Cardiac muscle cell (in vitro differentiated cells and primary cell): ENCODE data around the gene ARHGAP45. TPM values are rescaled to one million over a fixed set of nuclear protein-coding genes. Genes with fewer than 3 reads are reported as not detected.
"Not testable (repeated sequence)": the region's sequence is repeated elsewhere in the genome, so short reads cannot be mapped to it uniquely, and the experiment has no call there.

ENCODE experiments used
- DNase-seq, 2 donors: peaks; one replicate each; pipeline versions ENCODE4 v3.0.0 to v3.0.0-alpha.2; 2010 to 2017; ENCODE audit warnings: low read depth in 1 of 2, low spot score in 1 of 2
- H3K27ac ChIP-seq: fragments of 200-600 bp; sonication (generic); 2 replicates; pipeline ENCODE4 v1.5.1; 2016
- H3K27me3 ChIP-seq: fragments of 200-600 bp; sonication (generic); 2 replicates; pipeline ENCODE4 v1.6.0; 2016; ENCODE audit warnings: control low read depth
- H3K36me3 ChIP-seq: fragments of 200-600 bp; sonication (generic); 2 replicates; pipeline ENCODE4 v1.5.1; 2016; ENCODE audit warnings: control low read depth
- H3K4me1 ChIP-seq: fragments of 200-600 bp; sonication (generic); 2 replicates; pipeline ENCODE4 v1.8.1; 2017; ENCODE audit warnings: low read depth, mild to moderate bottlenecking, mixed run types
- H3K4me3 ChIP-seq: fragments of 200-600 bp; sonication (generic); 2 replicates; pipeline ENCODE4 v1.5.1; 2016; ENCODE audit warnings: mild to moderate bottlenecking
- H3K9me3 ChIP-seq: fragments of 200-600 bp; sonication (generic); 2 replicates; pipeline ENCODE4 v1.5.1; 2017; ENCODE audit warnings: low read depth, mild to moderate bottlenecking, control low read depth
- polyA plus RNA-seq: library from polyadenylated mRNA; unstranded; fragments of >200 nt; fragmentation: Nextera tagmentation; extraction: Ambion mirVana; gene quantifications from 2 replicates; pipeline ENCODE4 v1.2.1, GENCODE V29; 2016
- total RNA-seq: library from RNA; depleted of rRNA; stranded (reverse); fragments of >200 nt; gene quantifications from 2 replicates; pipeline ENCODE4 v1.2.3, GENCODE V29; 2016
- TF ChIP-seq, protein P1 (sequence below): IDR thresholded peaks from 2 replicates; pipeline ENCODE4 v1.5.1; 2012; ENCODE audit warnings: low read depth, mild to moderate bottlenecking, low read length

ARHGAP45 gene
- total and polyA plus RNA-seq, 2 experiments from 2014 or later, result 67.5 to 88.6 TPM

DNA sequence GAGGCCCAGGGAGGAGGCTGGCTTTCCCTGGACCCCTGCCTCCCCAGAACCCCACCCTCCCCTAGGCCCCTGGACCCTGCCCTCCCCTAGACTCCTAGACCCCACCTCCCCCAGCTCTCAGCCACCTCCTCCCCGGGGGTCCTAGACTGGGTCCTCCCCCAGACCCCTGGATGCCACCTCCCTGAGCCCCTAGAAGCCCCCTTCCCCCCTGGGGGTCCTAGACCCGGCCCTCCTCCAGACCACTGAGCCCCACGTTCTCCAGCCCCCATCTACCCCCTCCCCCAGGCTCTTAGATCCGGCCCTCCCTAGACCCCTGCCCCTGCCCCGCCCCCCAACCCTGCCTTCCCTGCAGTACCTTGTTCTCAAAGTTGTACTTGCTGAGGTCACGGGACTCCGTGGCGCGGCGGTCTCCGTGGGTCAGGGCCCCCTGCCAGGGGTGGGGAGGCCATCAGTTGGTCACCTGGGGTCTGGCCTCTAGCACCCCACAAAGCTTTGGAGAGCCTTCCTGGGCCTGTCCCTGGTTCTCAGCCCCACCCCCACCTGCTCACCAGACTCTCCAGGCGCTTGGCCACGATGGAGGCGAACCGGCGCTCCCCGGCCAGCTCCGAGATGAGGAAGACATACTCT, 44.8 kb downstream of the ARHGAP45 start:
- Histone ChIP-seq H3K4me1 (peaks cover 13% of the 10 kb centered on the region), H3K4me3 (no peak overlapping the region), H3K27ac (no peak overlapping the region), H3K36me3 (peaks cover 3% of the 10 kb centered on the region), H3K27me3 (no peaks in the 10 kb centered on the region), H3K9me3 (no peaks in the 10 kb centered on the region)
- TF ChIP-seq, protein P1, sequence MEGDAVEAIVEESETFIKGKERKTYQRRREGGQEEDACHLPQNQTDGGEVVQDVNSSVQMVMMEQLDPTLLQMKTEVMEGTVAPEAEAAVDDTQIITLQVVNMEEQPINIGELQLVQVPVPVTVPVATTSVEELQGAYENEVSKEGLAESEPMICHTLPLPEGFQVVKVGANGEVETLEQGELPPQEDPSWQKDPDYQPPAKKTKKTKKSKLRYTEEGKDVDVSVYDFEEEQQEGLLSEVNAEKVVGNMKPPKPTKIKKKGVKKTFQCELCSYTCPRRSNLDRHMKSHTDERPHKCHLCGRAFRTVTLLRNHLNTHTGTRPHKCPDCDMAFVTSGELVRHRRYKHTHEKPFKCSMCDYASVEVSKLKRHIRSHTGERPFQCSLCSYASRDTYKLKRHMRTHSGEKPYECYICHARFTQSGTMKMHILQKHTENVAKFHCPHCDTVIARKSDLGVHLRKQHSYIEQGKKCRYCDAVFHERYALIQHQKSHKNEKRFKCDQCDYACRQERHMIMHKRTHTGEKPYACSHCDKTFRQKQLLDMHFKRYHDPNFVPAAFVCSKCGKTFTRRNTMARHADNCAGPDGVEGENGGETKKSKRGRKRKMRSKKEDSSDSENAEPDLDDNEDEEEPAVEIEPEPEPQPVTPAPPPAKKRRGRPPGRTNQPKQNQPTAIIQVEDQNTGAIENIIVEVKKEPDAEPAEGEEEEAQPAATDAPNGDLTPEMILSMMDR, result no peak
- DNase-seq, result no peak

DNA sequence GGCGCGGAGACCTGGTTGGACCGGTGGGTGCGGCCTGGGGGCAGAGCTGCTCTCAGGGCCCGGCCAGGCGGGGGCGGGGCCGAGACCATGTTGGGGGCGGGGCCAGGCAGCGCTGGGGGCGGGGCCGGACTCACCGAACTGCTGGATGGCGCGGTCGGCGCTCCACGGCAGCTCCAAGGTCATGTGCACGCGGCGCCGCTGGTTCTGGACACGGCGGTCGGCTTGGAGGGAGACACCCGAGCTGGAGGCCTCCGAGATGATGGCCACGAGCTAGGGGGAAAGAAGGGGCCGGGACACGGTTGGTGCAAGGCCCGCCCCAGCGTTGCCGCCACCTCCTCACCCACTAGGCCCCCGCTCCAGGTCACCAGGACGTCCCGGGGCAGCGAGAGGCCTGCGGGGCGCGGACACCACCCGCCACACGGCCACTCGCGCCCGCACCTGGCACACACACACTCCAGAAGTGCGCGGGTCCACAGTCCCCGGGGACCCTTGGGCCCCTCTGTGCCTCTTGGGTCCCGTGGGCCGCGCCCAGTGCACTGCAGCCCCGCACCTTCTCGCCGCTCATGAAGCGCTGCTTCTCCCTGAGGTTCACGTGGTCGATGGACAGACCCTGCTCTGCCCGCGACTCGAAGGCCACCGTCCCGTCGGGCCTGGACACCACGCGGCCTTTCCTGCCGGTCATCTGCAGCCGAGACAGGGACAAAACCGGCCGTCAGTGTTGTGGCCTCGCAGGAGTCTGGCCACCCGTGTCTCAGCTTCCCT, 45.5 kb downstream of the ARHGAP45 start:
- H3K36me3 ChIP-seq, result peaks cover 2% of the 10 kb centered on the region
- peaks cover 9% of the 10 kb centered on the region for H3K4me1 ChIP-seq
- peak overlapping the region; percentile 80 for H3K27ac ChIP-seq
- peak in 1 of 2 donors; percentile 31 for DNase-seq
- H3K9me3 ChIP-seq, result no peaks in the 10 kb centered on the region
- H3K4me3 ChIP-seq, result no peak overlapping the region
- no peaks in the 10 kb centered on the region for H3K27me3 ChIP-seq
- TF ChIP-seq, protein P1, result no peak

DNA sequence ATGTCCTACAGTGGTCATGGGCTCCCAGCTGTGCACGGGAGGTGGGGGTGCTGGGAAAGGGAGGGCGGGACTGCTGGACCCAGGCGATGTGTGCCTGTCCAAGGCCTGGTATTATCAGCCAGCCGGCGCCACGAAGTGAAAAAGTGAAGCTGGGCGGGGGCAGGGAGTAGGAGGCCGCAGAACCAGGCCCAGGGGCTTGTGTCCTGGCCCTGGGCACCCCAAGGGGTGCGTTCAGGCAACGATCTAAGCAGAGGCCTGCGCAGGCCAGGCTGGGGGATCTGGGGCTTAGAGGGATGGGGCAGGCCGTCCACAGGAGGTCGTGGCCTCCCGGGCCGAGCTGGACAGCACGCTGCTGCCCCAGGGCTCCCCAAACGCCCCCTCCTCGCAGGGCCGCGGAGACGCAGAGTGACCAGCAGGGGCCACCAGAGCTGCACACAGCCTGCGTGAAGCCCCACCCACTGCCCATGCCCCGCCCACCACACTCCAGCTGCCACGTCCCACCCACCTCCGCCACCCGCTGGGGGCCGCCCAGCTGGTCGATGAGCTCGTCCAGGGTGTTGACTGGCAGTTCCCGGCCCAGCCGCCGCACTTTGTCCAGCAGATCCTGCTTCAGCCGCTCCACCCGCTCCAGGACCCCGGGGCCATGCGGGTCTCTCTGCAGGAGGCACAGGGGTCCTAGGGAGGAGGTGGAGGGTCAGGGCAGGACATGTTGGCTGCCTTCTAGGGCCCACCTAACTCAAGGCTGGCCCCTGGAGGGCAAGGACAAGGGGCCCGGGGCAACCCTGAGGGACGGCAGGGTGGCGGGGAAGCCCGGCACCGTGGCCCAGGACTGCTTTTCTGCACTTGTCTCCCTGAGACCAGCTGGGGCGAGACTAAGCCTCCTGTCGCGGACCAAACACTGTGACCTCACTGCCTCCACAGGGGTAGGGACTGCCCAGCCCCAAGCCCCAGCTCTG, 46.3 kb downstream of the ARHGAP45 start:
- H3K27ac ChIP-seq, result peak overlapping the region; percentile 80
- peak; percentile 97 to 98 for DNase-seq
- H3K27me3 ChIP-seq, result no peaks in the 10 kb centered on the region
- no peaks in the 10 kb centered on the region for H3K9me3 ChIP-seq
- TF ChIP-seq, protein P1, result peak; percentile 73
- peaks cover 2% of the 10 kb centered on the region for H3K36me3 ChIP-seq
- peaks cover 9% of the 10 kb centered on the region for H3K4me1 ChIP-seq
- H3K4me3 ChIP-seq, result no peak overlapping the region

DNA sequence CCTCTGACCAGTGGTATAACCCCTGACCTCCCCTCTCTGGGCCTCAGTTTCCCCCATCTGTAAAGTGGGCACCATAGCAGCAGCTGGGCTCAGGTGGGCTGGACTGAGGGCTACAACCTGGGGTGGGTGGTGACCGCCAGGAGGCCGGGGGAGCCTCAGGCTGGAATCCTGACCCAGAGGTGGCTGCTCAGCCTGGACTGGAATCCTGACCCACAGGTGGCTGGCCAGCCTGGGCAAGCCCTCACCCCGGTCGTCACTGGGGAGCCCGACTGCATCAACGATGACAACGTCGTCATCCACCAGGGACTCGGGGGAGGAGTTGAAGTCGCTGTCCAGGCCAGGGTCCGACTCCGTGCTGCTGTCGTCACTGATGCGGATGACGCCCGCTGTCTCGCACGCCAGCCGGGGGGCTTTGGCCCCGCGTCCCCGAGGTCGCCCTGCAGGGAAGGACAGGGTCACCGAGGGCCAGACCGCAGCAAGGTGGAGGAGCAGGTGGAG, 47.1 kb downstream of the ARHGAP45 start:
- no peaks in the 10 kb centered on the region for H3K27me3 ChIP-seq
- DNase-seq, result no peak
- H3K9me3 ChIP-seq, result no peaks in the 10 kb centered on the region
- no peak overlapping the region for H3K4me3 ChIP-seq
- peaks cover 2% of the 10 kb centered on the region for H3K36me3 ChIP-seq
- H3K27ac ChIP-seq, result peak overlapping the region; percentile 80
- H3K4me1 ChIP-seq, result peaks cover 9% of the 10 kb centered on the region
- TF ChIP-seq, protein P1, result no peak

DNA sequence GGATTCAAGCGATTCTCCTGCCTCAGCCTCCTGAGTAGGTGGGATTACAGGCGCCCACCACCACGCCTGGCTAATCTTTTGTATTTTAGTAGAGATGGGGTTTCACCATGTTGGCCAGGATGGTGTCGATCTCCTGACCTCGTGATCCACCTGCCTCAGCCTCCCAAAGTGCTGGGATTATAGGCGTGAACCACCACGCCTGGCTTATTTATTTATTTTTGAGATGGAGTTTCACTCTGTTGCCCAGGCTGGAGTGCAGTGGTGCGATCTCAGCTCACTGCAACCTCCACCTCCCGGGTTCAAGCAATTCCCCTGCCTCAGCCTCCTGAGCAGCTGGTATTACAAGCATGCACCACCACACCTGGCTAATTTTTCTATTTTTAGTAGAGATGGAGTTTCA, 47.8 kb downstream of the ARHGAP45 start:
- not testable (repeated sequence) for H3K27me3 ChIP-seq, H3K4me3 ChIP-seq, H3K36me3 ChIP-seq, H3K4me1 ChIP-seq, H3K9me3 ChIP-seq, DNase-seq, H3K27ac ChIP-seq
